ENCODE data around the gene CDKAL1. TPM values are rescaled to one million over a fixed set of nuclear protein-coding genes. Genes with fewer than 3 reads are reported as not detected.

The CDKAL1 gene
- total RNA-seq, 1 donor = 12.1 TPM

- DNase-seq (ENCODE audit: low read depth in 2 of 3, low spot score in 2 of 3) = no peak
Observed at GRCh38 chr6:21110684-21111083, 576.4 kb downstream of the CDKAL1 start.

GRCh38 chr6:21111093-21111725, 577.0 kb downstream of the CDKAL1 start:
- DNase-seq (ENCODE audit: low read depth in 2 of 3, low spot score in 2 of 3) = no peak

- DNase-seq (ENCODE audit: low read depth in 2 of 3, low spot score in 2 of 3) = no peak
Observed at GRCh38 chr6:21115111-21115510, 580.9 kb downstream of the CDKAL1 start.

GRCh38 chr6:21116736-21117135, 582.5 kb downstream of the CDKAL1 start:
- no peak for DNase-seq (ENCODE audit: low read depth in 2 of 3, low spot score in 2 of 3)

GRCh38 chr6:21118216-21118780, 584.0 kb downstream of the CDKAL1 start:
- no peak for DNase-seq (ENCODE audit: low read depth in 2 of 3, low spot score in 2 of 3)

GRCh38 chr6:21121636-21122136, 587.4 kb downstream of the CDKAL1 start:
- DNase-seq (ENCODE audit: low read depth in 2 of 3, low spot score in 2 of 3) = no peak

- DNase-seq (ENCODE audit: low read depth in 2 of 3, low spot score in 2 of 3) = no peak
Observed at GRCh38 chr6:21123507-21124436, 589.5 kb downstream of the CDKAL1 start.

GRCh38 chr6:21128601-21129000, 594.3 kb downstream of the CDKAL1 start:
- DNase-seq (ENCODE audit: low read depth in 2 of 3, low spot score in 2 of 3) = no peak

GRCh38 chr6:21131406-21131805, 597.1 kb downstream of the CDKAL1 start:
- no peak for DNase-seq (ENCODE audit: low read depth in 2 of 3, low spot score in 2 of 3)

- DNase-seq (ENCODE audit: low read depth in 2 of 3, low spot score in 2 of 3) = no peak
Observed at GRCh38 chr6:21132446-21132845, 598.2 kb downstream of the CDKAL1 start.

GRCh38 chr6:21132856-21133838, 598.9 kb downstream of the CDKAL1 start:
- DNase-seq (ENCODE audit: low read depth in 2 of 3, low spot score in 2 of 3) = no peak

GRCh38 chr6:21133901-21134300, 599.6 kb downstream of the CDKAL1 start:
- no peak for DNase-seq (ENCODE audit: low read depth in 2 of 3, low spot score in 2 of 3)

GRCh38 chr6:21134356-21134755, 600.1 kb downstream of the CDKAL1 start:
- no peak for DNase-seq (ENCODE audit: low read depth in 2 of 3, low spot score in 2 of 3)

GRCh38 chr6:21135484-21136013, 601.3 kb downstream of the CDKAL1 start:
- no peak for DNase-seq (ENCODE audit: low read depth in 2 of 3, low spot score in 2 of 3)

- no peak for DNase-seq (ENCODE audit: low read depth in 2 of 3, low spot score in 2 of 3)
Observed at GRCh38 chr6:21137700-21138335, 603.6 kb downstream of the CDKAL1 start.

- no peak for DNase-seq (ENCODE audit: low read depth in 2 of 3, low spot score in 2 of 3)
Observed at GRCh38 chr6:21138336-21139069, 604.2 kb downstream of the CDKAL1 start.

- DNase-seq (ENCODE audit: low read depth in 2 of 3, low spot score in 2 of 3) = no peak
Observed at GRCh38 chr6:21140966-21141365, 606.7 kb downstream of the CDKAL1 start.

GRCh38 chr6:21141616-21142303, 607.5 kb downstream of the CDKAL1 start:
- no peak for DNase-seq (ENCODE audit: low read depth in 2 of 3, low spot score in 2 of 3)

Data from hematopoietic multipotent progenitor cell (in vitro differentiated cells).